ENCODE data around the gene SLC35E4.
"Not testable (repeated sequence)": the region's sequence is repeated elsewhere in the genome, so short reads cannot be mapped to it uniquely, and the experiment has no call there.

SLC35E4 gene

GRCh38 chr22:30635273-30636225, at the start of gene SLC35E4:
Gene SLC35E4 (plus strand): TSS chr22:30635781. CDS start chr22:30636451, 670 bp downstream.
- peak; percentile 97 for DNase-seq

DNA sequence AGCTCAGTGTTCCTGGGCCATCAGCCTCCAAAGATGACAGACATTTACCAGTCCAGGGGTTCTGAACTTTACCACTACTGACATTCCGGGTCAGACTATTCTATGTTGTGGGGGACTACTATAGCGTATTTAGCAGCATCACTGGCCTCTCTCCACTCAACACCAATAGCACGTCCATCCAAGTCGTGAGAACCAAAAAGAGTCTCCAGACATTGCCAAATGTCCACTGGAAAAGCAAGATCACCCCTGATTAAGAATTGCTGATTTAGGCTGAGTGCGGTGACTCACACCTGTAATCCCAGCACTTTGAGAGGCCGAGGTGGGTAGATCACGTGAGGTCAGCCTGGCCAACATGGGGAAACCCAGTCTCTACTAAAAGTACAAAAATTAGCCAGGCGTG, 49.2 kb upstream of the SLC35E4 start:
- DNase-seq, result no peak

- DNase-seq, result no peak
Observed at GRCh38 chr22:30591191-30591587, 44.4 kb upstream of the SLC35E4 start.

DNA sequence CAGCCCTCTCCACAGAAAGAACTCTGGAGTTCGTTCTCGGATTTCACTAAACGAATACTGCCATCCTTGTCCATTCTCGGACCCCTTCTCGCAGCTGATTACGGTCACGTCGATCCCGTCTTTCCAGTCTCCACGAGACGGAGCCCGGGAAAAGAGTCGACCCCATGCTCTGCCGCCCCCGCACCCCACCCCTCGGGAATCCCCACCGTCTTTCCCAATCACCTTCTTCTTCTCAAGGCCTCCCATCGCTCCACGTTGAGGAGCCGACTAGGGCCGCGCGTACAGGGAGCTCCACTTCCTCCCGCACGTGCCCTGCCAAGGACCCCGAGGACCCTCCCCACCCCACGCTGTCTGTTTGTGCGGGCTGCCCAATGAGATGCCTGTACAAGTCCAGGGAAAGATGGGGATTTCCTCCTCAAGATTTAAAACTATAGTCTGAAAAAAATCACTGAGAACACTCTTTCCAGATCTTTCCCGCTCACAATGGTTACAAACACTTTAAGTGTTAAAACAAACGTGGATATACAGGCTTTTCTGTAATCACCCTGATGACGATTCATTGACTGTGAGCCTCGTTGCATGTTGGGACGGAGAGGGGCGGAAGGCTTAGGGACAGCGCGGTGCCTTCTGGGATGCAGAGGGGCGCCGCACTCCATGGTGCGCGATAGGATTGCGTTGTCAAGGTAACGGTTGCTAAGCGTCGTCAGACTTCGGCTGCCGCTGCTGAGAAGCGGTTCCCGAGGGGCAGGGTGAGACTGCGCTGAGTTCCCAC, 43.8 kb upstream of the SLC35E4 start, which contains the start of gene PES1:
TSS of gene PES1 (minus strand) at position 323 of the 772 bp plus-strand sequence. CDS start at position 246, 77 bp downstream.
- DNase-seq, result peak; percentile 92 to 93

DNA sequence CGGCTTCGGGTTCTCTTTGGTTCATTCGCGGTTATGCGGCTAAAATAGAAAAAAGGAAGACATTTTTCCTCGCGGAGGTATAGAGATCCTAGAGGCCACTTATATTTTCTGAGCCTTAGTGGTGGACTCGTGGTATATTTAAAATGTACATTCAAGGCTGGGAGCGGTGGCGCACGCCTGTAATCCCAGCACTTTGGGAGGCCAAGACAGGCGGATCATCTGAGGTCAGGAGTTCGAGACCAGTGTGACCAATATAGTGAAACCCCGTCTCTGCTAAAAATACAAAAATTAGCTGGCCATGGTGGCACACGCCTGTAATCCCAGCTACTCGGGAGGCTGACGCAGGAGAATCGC, 43.2 kb upstream of the SLC35E4 start:
- DNase-seq, result not testable (repeated sequence)

DNA sequence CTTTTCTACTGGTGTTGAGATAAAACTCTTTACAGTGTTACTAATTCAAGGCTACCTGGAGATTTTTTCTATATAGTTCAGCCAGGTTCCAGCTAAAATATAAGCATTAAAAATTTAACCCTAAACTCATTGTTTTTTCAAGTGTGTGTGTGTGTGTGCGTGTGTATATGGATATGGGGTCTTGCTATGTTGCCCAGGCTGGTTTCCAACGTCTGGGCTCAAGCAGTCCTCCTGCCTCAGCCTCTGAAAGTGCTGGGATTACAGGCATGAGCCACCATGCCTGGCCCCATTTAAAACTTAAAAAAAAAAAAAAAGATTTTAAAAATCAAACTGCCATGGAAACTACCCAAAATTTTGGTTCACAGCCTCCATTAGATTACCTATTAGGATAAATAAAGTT, 39.4 kb upstream of the SLC35E4 start:
- DNase-seq, result no peak

DNA sequence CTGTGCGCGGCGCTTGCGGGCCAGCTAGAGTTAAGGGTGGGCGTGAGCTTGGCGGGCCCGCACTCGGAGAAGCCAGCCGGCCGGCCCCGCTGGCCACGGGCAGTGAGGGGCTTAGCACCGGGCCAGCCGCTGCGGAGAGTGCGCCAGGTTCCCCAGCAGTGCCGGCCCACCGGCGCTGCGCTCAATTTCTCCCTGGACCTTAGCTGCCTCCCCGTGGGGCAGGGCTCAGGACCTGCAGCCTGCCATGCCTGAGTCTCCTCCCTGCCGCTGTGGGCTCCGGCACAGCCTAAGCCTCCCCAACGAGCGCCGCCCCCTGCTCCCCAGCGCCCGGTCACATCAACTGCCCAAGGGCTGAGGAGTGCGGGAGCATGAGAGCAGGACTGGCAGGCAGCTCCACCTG, 38.7 kb upstream of the SLC35E4 start:
- no peak for DNase-seq

- no peak for DNase-seq
Observed at GRCh38 chr22:30598986-30599385, 36.6 kb upstream of the SLC35E4 start.

- DNase-seq, result no peak
Observed at GRCh38 chr22:30600921-30601320, 34.7 kb upstream of the SLC35E4 start.

DNA sequence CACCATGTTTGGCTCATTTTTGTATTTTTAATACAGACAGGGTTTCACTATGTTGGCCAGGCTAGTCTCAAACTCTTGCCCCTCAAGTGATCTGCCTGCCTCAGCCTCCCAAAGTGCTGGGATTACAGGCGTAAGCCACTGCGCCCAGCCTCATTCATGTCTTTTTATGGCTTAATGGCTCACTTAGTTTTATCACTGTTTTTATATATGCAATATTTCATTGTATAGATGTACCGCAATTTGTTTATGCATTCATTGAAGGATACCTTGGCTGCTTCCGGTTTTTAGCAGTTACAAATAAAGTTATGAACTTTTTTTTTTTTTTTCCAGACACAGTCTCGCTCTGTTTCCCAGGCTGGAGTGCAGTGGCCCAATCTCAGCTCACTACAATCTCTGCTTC, 34.1 kb upstream of the SLC35E4 start:
- no peak for DNase-seq

DNA sequence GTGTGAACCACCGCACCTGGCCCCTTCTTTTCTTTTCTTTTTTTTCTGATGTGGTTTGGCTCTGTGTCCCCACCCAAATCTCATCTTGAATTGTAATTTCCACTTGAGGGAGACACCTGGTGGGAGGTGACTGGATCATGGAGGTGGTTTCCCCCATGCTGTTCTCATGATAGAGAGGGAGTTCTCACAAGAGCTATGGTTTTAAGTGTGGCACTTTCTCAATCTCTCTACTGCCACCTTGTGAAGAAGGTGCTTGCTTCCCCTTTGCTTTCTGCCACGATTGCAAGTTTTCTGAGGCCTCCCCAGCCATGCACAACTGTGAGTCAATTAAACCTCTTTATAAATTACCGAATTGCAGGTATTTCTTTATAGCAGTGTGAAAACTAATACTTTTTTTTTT, 33.5 kb upstream of the SLC35E4 start:
- no peak for DNase-seq

GRCh38 chr22:30603801-30604200, 31.8 kb upstream of the SLC35E4 start:
- DNase-seq, result no peak

DNA sequence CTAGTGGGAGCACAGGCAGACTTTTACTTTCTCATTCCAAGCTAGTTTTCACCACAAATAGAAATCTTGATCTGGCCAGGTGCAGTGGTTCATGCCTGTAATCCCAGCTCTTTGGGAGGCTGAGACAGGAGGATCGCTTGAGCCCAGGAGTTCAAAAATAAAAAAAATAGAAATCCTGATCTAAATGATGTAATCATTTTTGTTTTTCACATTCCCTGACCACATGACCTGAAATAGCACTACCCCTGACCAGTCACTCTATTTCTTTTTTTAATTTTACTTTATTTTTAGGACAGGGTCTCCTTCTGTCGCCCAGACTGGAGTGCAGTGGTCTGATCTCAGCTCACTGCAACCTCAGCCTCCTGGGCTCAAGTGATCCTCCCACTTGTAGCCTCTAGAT, 30.9 kb upstream of the SLC35E4 start:
- DNase-seq, result no peak

DNA sequence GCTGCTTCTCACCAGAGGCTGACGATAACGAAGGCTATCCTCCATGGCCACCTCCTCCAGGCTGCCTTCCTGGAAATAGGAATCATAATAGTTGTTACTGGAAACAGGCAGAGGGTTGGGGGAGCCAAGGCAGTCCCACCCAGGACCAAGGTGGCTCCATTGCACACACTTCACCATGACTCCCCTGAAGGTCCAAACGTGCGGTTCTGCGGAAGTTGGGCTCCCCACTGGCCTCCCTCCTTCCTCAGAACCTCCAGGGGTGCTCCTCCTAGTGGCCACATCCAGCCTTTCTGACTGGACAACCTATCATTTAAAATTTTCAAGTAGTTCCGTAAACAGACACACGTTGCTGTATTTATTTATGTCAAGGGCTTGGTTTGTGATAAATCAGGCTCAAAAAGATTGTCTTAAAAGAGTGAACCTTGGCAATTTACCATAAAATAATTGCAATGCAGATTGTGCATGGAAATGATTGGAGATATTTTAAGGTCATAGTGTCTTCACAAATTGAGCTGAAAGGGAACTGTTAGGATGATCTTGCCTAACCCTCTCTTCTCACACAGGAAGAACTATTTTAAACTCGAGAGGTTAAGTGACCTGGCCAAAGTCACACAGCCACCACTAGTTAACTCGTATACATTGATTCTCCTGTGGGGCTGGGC, 30.0 kb upstream of the SLC35E4 start:
- peak; percentile 64 to 67 for DNase-seq

DNA sequence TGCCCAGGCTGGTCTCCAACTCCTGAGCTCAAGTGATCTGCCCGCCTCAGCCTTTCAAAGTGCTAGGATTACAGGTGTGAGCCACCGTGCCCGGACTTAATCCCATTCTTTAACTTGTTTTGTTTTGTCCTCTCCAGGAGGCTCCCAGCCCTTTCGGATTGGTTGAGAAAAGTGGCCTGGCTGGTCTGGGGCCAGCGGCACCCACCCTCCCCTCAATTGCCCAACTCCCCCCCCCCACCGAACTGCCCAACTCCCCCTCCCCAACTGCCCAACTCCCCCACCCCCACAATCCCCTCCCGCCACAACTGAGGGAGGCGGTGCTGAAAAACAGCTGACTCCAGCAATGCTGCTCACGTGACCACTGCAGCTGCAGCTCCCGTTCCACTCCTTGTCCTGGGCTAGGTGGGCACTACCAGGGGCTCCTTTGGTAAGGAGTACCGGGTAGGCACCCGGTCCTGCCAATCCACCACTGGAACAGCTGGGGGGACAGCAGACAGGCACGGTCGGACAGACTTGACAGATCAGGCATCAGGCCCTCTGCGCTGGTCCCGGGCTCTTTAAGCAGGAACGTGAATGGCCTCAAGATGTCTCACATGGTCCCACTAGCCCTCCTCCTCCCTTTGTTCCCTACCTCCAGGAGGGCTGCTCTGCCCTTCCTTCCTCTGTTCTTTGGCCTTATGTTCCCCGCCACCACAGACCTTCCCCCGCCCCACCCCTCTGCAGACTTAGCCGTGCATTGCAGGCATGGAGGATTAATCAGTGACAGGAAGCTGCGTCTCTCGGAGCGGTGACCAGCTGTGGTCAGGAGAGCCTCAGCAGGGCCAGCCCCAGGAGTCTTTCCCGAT, 28.9 kb upstream of the SLC35E4 start, which contains the start of gene TCN2:
TSS of gene TCN2 (plus strand) at position 720 of the 845 bp plus-strand sequence. CDS start 158 bp downstream, outside the sequence.
- DNase-seq, result peak; percentile 59 to 63

GRCh38 chr22:30607300-30607930, 28.2 kb upstream of the SLC35E4 start:
- DNase-seq, result no peak

DNA sequence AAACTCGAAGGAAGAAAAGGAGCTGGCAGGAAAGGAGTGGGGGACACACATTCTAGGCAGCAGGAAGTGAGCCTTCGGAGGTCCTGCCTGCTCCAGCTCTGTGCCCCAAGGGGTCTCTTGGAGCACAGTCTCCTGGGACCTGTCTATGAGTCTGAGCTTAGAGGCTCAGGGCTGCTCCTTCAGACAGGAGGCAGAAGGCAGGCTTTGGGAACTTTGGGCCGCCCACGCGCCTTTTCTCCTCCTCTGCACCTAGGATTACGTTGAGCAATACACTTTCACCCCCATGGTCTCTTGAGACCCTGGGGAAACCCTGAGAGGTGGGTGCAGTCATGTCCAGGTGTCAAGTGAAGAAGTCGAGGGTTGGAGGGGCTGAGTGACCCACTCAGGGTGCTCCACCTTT, 27.6 kb upstream of the SLC35E4 start:
- no peak for DNase-seq

DNA sequence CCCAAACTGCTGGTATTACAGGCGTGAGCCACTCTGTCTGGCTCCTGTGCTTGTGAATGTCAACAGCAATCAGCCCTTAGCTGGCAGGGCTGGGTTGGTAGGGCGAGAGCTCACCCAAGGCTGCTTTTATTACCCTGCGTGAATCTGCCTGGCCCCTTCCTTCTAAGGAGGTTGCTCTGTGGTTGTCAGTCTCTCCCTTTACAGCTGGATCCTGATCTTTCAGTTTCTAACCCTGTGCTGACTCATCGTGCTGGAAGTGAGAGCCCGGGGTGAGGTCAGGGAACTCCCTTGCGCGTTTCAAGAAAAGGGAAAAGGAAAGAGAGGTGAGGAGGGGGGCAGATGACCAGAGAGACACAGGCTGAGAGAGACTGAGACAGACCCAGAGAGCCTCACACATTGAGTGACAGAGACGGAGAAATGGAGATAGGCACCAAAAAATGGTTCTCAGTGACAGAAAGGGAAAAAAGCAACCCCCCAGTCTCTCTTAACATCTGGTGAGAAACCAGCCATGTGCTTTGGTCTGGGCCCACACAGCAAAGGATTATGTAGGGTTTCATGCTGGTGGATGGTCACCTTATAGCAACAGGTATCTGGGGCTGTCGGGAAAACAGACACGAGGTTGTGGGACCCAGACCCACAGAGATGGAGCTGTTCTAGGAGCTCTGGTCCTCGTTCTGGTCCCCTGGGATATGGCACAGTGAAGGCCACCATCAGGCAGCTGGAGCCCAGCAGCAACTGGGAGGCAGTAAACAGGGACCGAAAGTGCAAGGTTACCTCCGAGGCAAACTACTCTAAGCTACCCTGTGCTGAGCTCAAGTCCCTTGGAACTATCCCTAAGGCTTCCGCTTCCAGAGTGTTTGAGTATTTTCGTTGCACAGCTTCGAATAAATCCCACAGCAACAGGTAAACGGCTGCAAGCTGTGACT, 26.1 kb upstream of the SLC35E4 start:
- DNase-seq, result peak; percentile 37 to 46

- no peak for DNase-seq
Observed at GRCh38 chr22:30610299-30610698, 25.3 kb upstream of the SLC35E4 start.

- no peak for DNase-seq
Observed at GRCh38 chr22:30611197-30611596, 24.4 kb upstream of the SLC35E4 start.

Measured in activated T-cell treated with anti-CD3 and anti-CD28 coated beads, Interleukin-2, amount 50 U/mL, for 48 hours (primary cell).